Osteocyte (in vitro differentiated cells): ENCODE measurements around the gene GADD45GIP1. TPM values are rescaled to one million over a fixed set of nuclear protein-coding genes. Genes with fewer than 3 reads are reported as not detected.

Experiments
- DNase-seq: peaks from one replicate; pipeline ENCODE4 v3.0.0; 2021; ENCODE audit warnings: mixed read lengths; ENCODE audit not compliant: unreplicated experiment; ENCODE audit errors: extremely low spot score
- H3K27ac Mint-ChIP-seq: one replicate; pipeline ENCODE4 v1.8.0; 2021; ENCODE audit warnings: mild to moderate bottlenecking, mixed read lengths; ENCODE audit not compliant: unreplicated experiment
- H3K27me3 Mint-ChIP-seq: one replicate; pipeline ENCODE4 v1.8.0; 2021; ENCODE audit warnings: mixed read lengths; ENCODE audit not compliant: unreplicated experiment
- H3K36me3 Mint-ChIP-seq: one replicate; pipeline ENCODE4 v1.8.0; 2021; ENCODE audit warnings: mixed read lengths; ENCODE audit not compliant: unreplicated experiment
- H3K4me1 Mint-ChIP-seq: one replicate; pipeline ENCODE4 v1.8.0; 2021; ENCODE audit warnings: mixed read lengths; ENCODE audit not compliant: unreplicated experiment
- H3K4me3 Mint-ChIP-seq: one replicate; pipeline ENCODE4 v1.8.0; 2021; ENCODE audit warnings: mild to moderate bottlenecking, moderate library complexity, mixed read lengths; ENCODE audit not compliant: unreplicated experiment
- H3K9me3 Mint-ChIP-seq: one replicate; pipeline ENCODE4 v1.8.0; 2021; ENCODE audit warnings: mixed read lengths; ENCODE audit not compliant: unreplicated experiment
- total RNA-seq: library from RNA; stranded (reverse); gene quantifications from 2 replicates; pipeline ENCODE4 v1.2.1, GENCODE V29; 2021
- TF ChIP-seq, protein P1 (sequence below): fragments of 200-600 bp; sonication (generic); IDR thresholded peaks from 2 replicates; pipeline ENCODE4 v1.5.0; 2021; ENCODE audit warnings: antibody characterized with exemption, mild to moderate bottlenecking, moderate library complexity

Gene GADD45GIP1
- total RNA-seq, 1 donor from 2014 or later = 24.0 TPM

DNA sequence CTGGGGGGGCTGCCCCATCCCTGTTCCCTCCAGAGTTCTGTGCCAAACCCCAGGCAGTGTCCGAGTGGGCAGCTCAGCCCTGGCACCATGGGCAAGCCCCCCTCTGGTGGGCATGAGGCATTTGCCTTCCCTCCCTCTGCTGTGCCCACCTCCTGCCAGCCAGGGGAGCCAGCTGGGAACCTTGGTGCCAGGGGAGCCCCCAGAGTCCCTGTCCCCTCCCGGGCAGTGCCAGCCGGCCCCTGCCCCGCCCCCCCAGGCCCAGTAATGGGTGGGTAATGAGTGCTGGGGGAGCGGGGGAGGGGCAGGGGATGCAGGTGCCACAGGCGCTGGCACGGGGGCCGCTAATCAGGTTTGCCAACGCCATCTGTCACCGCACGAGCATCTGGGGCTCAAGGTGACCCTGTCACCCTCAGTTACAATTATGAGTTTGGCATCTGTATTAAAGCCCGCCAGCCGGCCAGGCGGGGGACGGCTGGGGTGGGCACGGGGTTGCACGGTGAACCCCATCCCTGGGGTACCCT is 18.3 kb upstream of the GADD45GIP1 start:
- Mint-ChIP-seq H3K36me3 (no peaks in the 10 kb centered on the region), H3K27ac (no peak overlapping the region), H3K4me3 (no peak overlapping the region), H3K4me1 (peaks cover 5% of the 10 kb centered on the region), H3K9me3 (no peaks in the 10 kb centered on the region), H3K27me3 (peaks cover 4% of the 10 kb centered on the region)
- DNase-seq = no peak
- TF ChIP-seq, protein P1, sequence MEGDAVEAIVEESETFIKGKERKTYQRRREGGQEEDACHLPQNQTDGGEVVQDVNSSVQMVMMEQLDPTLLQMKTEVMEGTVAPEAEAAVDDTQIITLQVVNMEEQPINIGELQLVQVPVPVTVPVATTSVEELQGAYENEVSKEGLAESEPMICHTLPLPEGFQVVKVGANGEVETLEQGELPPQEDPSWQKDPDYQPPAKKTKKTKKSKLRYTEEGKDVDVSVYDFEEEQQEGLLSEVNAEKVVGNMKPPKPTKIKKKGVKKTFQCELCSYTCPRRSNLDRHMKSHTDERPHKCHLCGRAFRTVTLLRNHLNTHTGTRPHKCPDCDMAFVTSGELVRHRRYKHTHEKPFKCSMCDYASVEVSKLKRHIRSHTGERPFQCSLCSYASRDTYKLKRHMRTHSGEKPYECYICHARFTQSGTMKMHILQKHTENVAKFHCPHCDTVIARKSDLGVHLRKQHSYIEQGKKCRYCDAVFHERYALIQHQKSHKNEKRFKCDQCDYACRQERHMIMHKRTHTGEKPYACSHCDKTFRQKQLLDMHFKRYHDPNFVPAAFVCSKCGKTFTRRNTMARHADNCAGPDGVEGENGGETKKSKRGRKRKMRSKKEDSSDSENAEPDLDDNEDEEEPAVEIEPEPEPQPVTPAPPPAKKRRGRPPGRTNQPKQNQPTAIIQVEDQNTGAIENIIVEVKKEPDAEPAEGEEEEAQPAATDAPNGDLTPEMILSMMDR = no peak

DNA sequence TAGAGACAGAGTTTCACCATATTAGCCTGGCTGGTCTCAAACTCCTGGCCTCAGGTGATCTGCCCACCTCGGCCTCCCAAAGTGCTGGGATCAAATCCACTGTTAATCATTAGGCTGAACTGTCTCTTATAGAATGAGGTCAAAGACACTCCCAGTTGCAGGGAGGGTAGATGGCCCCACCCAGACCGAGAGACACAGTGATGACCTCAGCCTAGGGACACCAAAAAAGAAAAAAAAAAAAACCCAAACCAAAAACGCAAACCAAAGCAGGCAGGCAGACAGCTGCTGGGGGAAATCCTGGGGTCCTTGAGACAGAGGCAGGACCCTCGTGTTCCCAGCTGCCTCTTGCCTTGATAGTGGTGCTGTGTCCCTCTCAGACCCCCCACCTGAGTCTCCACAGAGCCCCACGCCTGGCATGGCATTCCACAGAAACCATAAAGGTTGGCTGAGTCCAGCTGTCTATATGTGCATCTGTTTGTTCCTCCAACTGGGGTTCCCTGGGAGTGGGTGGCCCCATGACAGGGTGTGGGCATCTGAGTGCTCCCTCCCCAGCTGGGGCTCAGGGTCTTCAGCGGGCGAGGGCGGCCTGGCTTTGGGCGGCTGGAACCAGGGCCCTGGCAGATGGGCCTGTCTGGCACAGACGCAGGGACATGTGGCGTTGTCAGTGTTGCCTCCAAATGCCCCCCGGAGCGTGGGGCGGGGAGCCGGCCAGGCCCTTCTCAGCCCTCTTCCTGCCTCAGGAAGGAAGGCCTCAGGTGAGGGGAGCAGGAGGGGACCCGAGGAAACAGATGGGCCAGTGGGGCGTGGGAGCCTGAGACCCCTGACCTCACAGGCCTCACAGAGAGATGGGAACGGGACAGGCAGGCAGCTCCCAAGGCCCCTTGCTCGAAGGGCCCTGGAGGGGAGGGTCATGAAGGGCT is 17.5 kb upstream of the GADD45GIP1 start:
- TF ChIP-seq, protein P1 = no peak
- no peaks in the 10 kb centered on the region for H3K36me3 Mint-ChIP-seq
- H3K9me3 Mint-ChIP-seq = no peaks in the 10 kb centered on the region
- no peak overlapping the region for H3K4me3 Mint-ChIP-seq
- peaks cover 12% of the 10 kb centered on the region for H3K4me1 Mint-ChIP-seq
- DNase-seq = no peak
- no peak overlapping the region for H3K27ac Mint-ChIP-seq
- H3K27me3 Mint-ChIP-seq = peaks cover 4% of the 10 kb centered on the region

DNA sequence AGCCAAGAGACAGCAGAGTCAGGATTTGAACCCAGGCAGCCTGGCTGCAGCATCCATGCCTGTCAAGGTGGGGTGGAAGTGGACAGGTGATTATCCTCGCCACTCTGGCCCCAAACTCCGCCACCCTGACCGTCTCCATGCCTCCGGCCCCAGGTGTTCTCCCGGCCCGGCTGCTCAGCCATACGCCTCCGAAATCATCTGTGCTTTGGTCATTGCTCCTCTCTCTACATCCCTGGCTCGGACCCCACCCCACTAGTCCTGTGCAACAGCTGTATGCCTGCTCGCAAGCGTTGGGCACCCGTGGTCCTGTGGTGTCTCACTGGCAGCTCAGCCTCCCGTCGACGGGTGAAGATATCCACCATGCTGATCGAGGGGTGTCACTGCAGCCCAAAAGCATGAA is 16.2 kb upstream of the GADD45GIP1 start:
- no peak overlapping the region for H3K27ac Mint-ChIP-seq
- no peak for DNase-seq
- peaks cover 18% of the 10 kb centered on the region for H3K4me1 Mint-ChIP-seq
- TF ChIP-seq, protein P1 = no peak
- H3K36me3 Mint-ChIP-seq = no peaks in the 10 kb centered on the region
- H3K9me3 Mint-ChIP-seq = no peaks in the 10 kb centered on the region
- no peak overlapping the region for H3K4me3 Mint-ChIP-seq
- peaks cover 4% of the 10 kb centered on the region for H3K27me3 Mint-ChIP-seq

DNA sequence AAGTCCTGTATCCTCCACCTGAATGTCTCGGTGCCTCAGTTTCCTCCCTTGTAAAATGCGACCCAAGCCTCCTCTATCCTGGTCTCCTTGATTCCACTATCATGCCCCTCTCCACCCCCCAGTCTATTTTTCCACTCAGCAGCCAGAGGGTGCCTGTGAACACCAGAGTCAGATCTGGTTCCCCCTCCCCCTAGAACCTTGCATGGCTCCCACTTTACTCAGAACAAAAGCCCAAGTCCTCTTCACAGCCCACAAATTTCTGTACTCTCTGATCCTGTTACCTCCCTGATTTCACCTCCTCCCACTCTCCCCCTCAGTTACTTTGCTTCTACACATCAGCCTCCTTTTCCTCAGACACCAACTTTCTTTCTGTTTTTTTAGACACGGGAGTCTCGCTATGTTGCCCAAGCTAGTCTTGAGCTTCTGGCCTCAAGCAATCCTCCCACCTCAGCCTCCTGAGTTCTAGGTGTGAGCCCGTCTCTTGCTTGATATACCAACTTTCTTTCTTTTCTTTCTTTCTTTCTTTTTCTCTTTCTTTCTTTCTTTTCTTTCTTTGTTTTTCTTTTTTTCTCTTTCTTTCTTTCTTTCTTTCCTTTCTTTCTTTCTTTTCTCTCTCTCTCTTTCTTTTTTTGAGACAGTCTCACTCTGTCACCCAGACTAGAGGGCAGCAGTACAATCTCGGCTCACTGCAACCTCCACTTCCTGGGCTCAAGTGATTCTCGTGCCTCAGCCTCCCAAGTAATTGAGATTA is 13.2 kb upstream of the GADD45GIP1 start:
- H3K4me3 Mint-ChIP-seq = no peak overlapping the region
- H3K27me3 Mint-ChIP-seq = peaks cover 2% of the 10 kb centered on the region
- no peak for DNase-seq
- H3K4me1 Mint-ChIP-seq = peaks cover 18% of the 10 kb centered on the region
- H3K36me3 Mint-ChIP-seq = no peaks in the 10 kb centered on the region
- TF ChIP-seq, protein P1 = no peak
- H3K27ac Mint-ChIP-seq = no peak overlapping the region
- no peaks in the 10 kb centered on the region for H3K9me3 Mint-ChIP-seq
